ENCODE results near the gene C1orf198.
"Not testable (repeated sequence)": the region's sequence is repeated elsewhere in the genome, so short reads cannot be mapped to it uniquely, and the experiment has no call there.

Gene C1orf198

GRCh38 chr1:230860617-230861384 lies 7.5 kb downstream of the C1orf198 start:
- no peak for DNase-seq (ENCODE audit: low read depth in 2 of 2)

GRCh38 chr1:230858918-230859729 lies 9.2 kb downstream of the C1orf198 start:
- DNase-seq (ENCODE audit: low read depth in 2 of 2), result no peak

- no peak for DNase-seq (ENCODE audit: low read depth in 2 of 2)
Measured at GRCh38 chr1:230858236-230858820, 10.0 kb downstream of the C1orf198 start.

- DNase-seq (ENCODE audit: low read depth in 2 of 2), result no peak
Measured at GRCh38 chr1:230857822-230858221, 10.5 kb downstream of the C1orf198 start.

GRCh38 chr1:230857077-230857476 lies 11.2 kb downstream of the C1orf198 start:
- DNase-seq (ENCODE audit: low read depth in 2 of 2), result no peak

GRCh38 chr1:230855886-230856285 lies 12.4 kb downstream of the C1orf198 start:
- DNase-seq (ENCODE audit: low read depth in 2 of 2), result no peak

GRCh38 chr1:230854423-230854822 lies 13.9 kb downstream of the C1orf198 start:
- DNase-seq (ENCODE audit: low read depth in 2 of 2), result no peak

GRCh38 chr1:230853731-230854130 lies 14.6 kb downstream of the C1orf198 start:
- no peak for DNase-seq (ENCODE audit: low read depth in 2 of 2)

- DNase-seq (ENCODE audit: low read depth in 2 of 2), result no peak
Measured at GRCh38 chr1:230852959-230853358, 15.4 kb downstream of the C1orf198 start.

GRCh38 chr1:230851291-230851691 lies 17.0 kb downstream of the C1orf198 start:
- DNase-seq (ENCODE audit: low read depth in 2 of 2), result no peak

- DNase-seq (ENCODE audit: low read depth in 2 of 2), result no peak
Measured at GRCh38 chr1:230850547-230850946, 17.8 kb downstream of the C1orf198 start.

- DNase-seq (ENCODE audit: low read depth in 2 of 2), result no peak
Measured at GRCh38 chr1:230849451-230850224, 18.7 kb downstream of the C1orf198 start.

- no peak for DNase-seq (ENCODE audit: low read depth in 2 of 2)
Measured at GRCh38 chr1:230848235-230848634, 20.1 kb downstream of the C1orf198 start.

- not testable (repeated sequence) for DNase-seq (ENCODE audit: low read depth in 2 of 2)
Measured at GRCh38 chr1:230845184-230845583, 23.1 kb downstream of the C1orf198 start.

GRCh38 chr1:230844561-230844960 lies 23.8 kb downstream of the C1orf198 start:
- no peak for DNase-seq (ENCODE audit: low read depth in 2 of 2)

GRCh38 chr1:230843503-230844309 lies 24.6 kb downstream of the C1orf198 start:
- no peak for DNase-seq (ENCODE audit: low read depth in 2 of 2)

GRCh38 chr1:230842801-230843200 lies 25.5 kb downstream of the C1orf198 start:
- no peak for DNase-seq (ENCODE audit: low read depth in 2 of 2)

GRCh38 chr1:230839173-230839572 lies 29.1 kb downstream of the C1orf198 start:
- DNase-seq (ENCODE audit: low read depth in 2 of 2), result no peak

GRCh38 chr1:230836793-230837192 lies 31.5 kb downstream of the C1orf198 start:
- no peak for DNase-seq (ENCODE audit: low read depth in 2 of 2)

- no peak for DNase-seq (ENCODE audit: low read depth in 2 of 2)
Measured at GRCh38 chr1:230836347-230836746, 32.0 kb downstream of the C1orf198 start.

GRCh38 chr1:230834292-230834691 lies 34.0 kb downstream of the C1orf198 start:
- DNase-seq (ENCODE audit: low read depth in 2 of 2), result no peak

Measured in activated CD4-positive, alpha-beta T cell treated with anti-CD3 and anti-CD28 coated beads for 24 hours (primary cell).